Suprapubic skin (tissue), 4 donors: ENCODE results near the gene TAC1.

Experiments used
- CTCF ChIP-seq, 2 donors: fragments of 200-600 bp in 1 of 2; fragments of 450-650 bp in 1 of 2; sonication (generic) in 1 of 2; IDR thresholded peaks; one replicate each; pipeline ENCODE4 v1.5.1; 2016 to 2019; ENCODE audit warnings: antibody characterized with exemption in 2 of 2, mild to moderate bottlenecking in 1 of 2, moderate library complexity in 1 of 2
- EP300 ChIP-seq: sonication (generic); formaldehyde crosslinking; IDR thresholded peaks from one replicate; pipeline ENCODE4 v1.6.1; 2017; ENCODE audit warnings: antibody characterized with exemption
- POLR2A ChIP-seq, 2 donors: fragments of 450-650 bp; IDR thresholded peaks; one replicate each; pipeline ENCODE4 v1.6.1; 2017; ENCODE audit warnings: antibody characterized with exemption in 2 of 2, mild to moderate bottlenecking in 2 of 2, moderate library complexity in 2 of 2
- POLR2AphosphoS5 ChIP-seq, 3 donors: sonication (generic); formaldehyde crosslinking; IDR thresholded peaks; one replicate each; pipeline ENCODE4 v1.6.1; 2017; ENCODE audit warnings: antibody characterized with exemption in 3 of 3

- TF ChIP-seq CTCF (IDR thresholded peaks at IDR 0.05) (no peak), POLR2A (IDR thresholded peaks at IDR 0.05) (no peak), POLR2AphosphoS5 (IDR thresholded peaks at IDR 0.05) (no peak), EP300 (no peak)
These were observed 38.3 kb upstream of the TAC1 start for GRCh38 chr7:97693586-97693985.
